ENCODE results near the gene MTHFD2L. TPM values are rescaled to one million over a fixed set of nuclear protein-coding genes. Genes with fewer than 3 reads are reported as not detected.

MTHFD2L gene
- polyA plus RNA-seq, 1 donor from 2014 or later: 43.5 TPM

DNA sequence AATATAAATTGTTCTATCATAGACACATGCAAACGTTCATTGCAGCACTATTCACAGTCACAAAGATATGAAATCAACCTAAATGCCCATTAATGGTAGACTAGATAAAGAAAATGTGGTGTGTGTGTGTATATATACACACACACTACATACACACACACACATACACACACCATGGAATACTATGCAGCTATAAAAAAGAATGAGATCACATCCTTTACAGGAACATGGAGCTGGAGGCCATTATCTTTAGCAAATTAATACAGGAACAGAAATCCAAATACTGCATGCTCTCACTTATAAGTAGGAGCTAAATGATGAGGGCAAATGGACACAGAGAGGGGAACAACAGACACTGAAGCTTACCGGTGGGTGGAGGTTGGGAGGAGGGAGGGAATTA, 65.2 kb downstream of the MTHFD2L start:
- Histone ChIP-seq H3K9me3 (ENCODE audit: low read length) (no peaks in the 10 kb centered on the region), H3K4me2 (ENCODE audit: low read length) (no peak overlapping the region), H3K27me3 (ENCODE audit: insufficient read depth, low read depth, low read length) (no peaks in the 10 kb centered on the region), H3K9me2 (ENCODE audit: insufficient read depth, low read length) (no peaks in the 10 kb centered on the region), H3K79me2 (replicated peaks; ENCODE audit: insufficient read depth, low read length) (no peaks in the 10 kb centered on the region), H4K20me1 (ENCODE audit: insufficient read depth) (no peaks in the 10 kb centered on the region), H3K36me3 (ENCODE audit: insufficient read depth, low read length) (no peaks in the 10 kb centered on the region), H2AFZ (ENCODE audit: low read depth, low read length) (no peak overlapping the region), H3K9ac (ENCODE audit: low read length) (no peak overlapping the region), H3K4me3 (ENCODE audit: low read length) (no peak overlapping the region), H3F3A (ENCODE audit: insufficient read depth, low read length, poor library complexity, severe bottlenecking) (no peaks in the 10 kb centered on the region), H3K27ac (ENCODE audit: low read length) (no peak overlapping the region)
- TF ChIP-seq SMC3 (conservative IDR thresholded peaks at IDR 0.05; ENCODE audit: poor library complexity) (no peak), TAF1 (IDR thresholded peaks at IDR 0.05; ENCODE audit: low read depth) (no peak), POLR2AphosphoS5 (IDR thresholded peaks at IDR 0.05) (no peak), EZH2 (IDR thresholded peaks at IDR 0.05; ENCODE audit: borderline replicate concordance, insufficient read depth, low read length, poor library complexity, severe bottlenecking) (no peak), EP300 (conservative IDR thresholded peaks at IDR 0.05; ENCODE audit: poor library complexity, severe bottlenecking) (no peak), RAD21 (conservative IDR thresholded peaks at IDR 0.05) (no peak), MXI1 (conservative IDR thresholded peaks at IDR 0.05; ENCODE audit: poor library complexity, severe bottlenecking) (no peak)
- TF ChIP-seq, protein P1, sequence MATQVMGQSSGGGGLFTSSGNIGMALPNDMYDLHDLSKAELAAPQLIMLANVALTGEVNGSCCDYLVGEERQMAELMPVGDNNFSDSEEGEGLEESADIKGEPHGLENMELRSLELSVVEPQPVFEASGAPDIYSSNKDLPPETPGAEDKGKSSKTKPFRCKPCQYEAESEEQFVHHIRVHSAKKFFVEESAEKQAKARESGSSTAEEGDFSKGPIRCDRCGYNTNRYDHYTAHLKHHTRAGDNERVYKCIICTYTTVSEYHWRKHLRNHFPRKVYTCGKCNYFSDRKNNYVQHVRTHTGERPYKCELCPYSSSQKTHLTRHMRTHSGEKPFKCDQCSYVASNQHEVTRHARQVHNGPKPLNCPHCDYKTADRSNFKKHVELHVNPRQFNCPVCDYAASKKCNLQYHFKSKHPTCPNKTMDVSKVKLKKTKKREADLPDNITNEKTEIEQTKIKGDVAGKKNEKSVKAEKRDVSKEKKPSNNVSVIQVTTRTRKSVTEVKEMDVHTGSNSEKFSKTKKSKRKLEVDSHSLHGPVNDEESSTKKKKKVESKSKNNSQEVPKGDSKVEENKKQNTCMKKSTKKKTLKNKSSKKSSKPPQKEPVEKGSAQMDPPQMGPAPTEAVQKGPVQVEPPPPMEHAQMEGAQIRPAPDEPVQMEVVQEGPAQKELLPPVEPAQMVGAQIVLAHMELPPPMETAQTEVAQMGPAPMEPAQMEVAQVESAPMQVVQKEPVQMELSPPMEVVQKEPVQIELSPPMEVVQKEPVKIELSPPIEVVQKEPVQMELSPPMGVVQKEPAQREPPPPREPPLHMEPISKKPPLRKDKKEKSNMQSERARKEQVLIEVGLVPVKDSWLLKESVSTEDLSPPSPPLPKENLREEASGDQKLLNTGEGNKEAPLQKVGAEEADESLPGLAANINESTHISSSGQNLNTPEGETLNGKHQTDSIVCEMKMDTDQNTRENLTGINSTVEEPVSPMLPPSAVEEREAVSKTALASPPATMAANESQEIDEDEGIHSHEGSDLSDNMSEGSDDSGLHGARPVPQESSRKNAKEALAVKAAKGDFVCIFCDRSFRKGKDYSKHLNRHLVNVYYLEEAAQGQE (IDR thresholded peaks at IDR 0.05; ENCODE audit: borderline replicate concordance): no peak
- TF ChIP-seq, protein P2, sequence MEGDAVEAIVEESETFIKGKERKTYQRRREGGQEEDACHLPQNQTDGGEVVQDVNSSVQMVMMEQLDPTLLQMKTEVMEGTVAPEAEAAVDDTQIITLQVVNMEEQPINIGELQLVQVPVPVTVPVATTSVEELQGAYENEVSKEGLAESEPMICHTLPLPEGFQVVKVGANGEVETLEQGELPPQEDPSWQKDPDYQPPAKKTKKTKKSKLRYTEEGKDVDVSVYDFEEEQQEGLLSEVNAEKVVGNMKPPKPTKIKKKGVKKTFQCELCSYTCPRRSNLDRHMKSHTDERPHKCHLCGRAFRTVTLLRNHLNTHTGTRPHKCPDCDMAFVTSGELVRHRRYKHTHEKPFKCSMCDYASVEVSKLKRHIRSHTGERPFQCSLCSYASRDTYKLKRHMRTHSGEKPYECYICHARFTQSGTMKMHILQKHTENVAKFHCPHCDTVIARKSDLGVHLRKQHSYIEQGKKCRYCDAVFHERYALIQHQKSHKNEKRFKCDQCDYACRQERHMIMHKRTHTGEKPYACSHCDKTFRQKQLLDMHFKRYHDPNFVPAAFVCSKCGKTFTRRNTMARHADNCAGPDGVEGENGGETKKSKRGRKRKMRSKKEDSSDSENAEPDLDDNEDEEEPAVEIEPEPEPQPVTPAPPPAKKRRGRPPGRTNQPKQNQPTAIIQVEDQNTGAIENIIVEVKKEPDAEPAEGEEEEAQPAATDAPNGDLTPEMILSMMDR (IDR thresholded peaks at IDR 0.05; ENCODE audit: poor library complexity, severe bottlenecking): no peak

DNA sequence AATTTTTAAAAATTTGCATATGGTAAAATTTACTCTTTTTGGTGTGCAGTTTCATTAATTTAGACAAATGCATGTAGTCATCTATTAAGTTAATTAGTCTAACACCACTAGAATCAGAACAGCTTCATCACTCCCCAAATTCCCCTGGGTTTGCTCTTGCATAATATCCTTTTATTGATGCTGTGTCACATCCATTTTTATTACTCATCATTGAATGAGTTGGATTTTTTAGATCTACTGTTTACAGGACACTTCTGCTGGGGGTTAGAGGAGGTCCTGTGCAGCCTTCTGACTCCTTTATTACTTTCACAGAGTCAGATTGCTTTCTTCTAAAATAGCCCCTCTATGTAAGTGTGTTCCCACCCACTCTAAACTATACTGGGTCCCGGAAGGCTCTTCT, 65.9 kb downstream of the MTHFD2L start:
- Histone ChIP-seq H4K20me1 (ENCODE audit: insufficient read depth) (no peaks in the 10 kb centered on the region), H3K79me2 (replicated peaks; ENCODE audit: insufficient read depth, low read length) (no peaks in the 10 kb centered on the region), H3K27me3 (ENCODE audit: insufficient read depth, low read depth, low read length) (no peaks in the 10 kb centered on the region), H3K9me2 (ENCODE audit: insufficient read depth, low read length) (no peaks in the 10 kb centered on the region), H3K9me3 (ENCODE audit: low read length) (no peaks in the 10 kb centered on the region), H2AFZ (ENCODE audit: low read depth, low read length) (no peak overlapping the region), H3K27ac (ENCODE audit: low read length) (no peak overlapping the region), H3K4me3 (ENCODE audit: low read length) (no peak overlapping the region), H3F3A (ENCODE audit: insufficient read depth, low read length, poor library complexity, severe bottlenecking) (no peaks in the 10 kb centered on the region), H3K36me3 (ENCODE audit: insufficient read depth, low read length) (no peaks in the 10 kb centered on the region), H3K4me2 (ENCODE audit: low read length) (no peak overlapping the region), H3K9ac (ENCODE audit: low read length) (no peak overlapping the region)
- TF ChIP-seq, protein P1 (IDR thresholded peaks at IDR 0.05; ENCODE audit: borderline replicate concordance): no peak
- TF ChIP-seq SMC3 (conservative IDR thresholded peaks at IDR 0.05; ENCODE audit: poor library complexity) (no peak), TAF1 (IDR thresholded peaks at IDR 0.05; ENCODE audit: low read depth) (no peak), RAD21 (conservative IDR thresholded peaks at IDR 0.05) (no peak), EZH2 (IDR thresholded peaks at IDR 0.05; ENCODE audit: borderline replicate concordance, insufficient read depth, low read length, poor library complexity, severe bottlenecking) (no peak), POLR2AphosphoS5 (IDR thresholded peaks at IDR 0.05) (no peak), MXI1 (conservative IDR thresholded peaks at IDR 0.05; ENCODE audit: poor library complexity, severe bottlenecking) (no peak)
- TF ChIP-seq, protein P2 (IDR thresholded peaks at IDR 0.05; ENCODE audit: poor library complexity, severe bottlenecking): no peak

All from neural cell (in vitro differentiated cells).